ENCODE data around the gene CILP.

Gene CILP

DNA sequence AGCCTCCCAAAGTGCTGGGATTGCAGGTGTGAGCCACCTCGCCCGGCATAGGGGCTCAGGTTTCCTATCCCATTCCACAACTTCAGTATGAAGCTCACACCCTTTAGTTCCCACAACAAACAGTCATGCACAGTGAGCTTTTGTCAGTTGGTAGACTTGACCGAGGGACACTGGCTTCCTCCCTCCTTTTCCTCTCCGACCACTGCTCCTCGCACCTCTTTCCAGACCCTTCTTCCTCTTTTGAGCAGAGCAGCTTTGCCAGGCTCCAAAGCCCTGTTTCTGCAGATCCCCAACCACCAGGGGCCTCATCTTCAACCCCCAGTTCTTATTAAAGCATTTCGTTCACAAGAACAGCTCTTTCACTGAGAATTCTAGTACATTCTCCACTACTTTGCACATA lies 12.7 kb upstream of the CILP start:
- DNase-seq: peak; percentile 41

DNA sequence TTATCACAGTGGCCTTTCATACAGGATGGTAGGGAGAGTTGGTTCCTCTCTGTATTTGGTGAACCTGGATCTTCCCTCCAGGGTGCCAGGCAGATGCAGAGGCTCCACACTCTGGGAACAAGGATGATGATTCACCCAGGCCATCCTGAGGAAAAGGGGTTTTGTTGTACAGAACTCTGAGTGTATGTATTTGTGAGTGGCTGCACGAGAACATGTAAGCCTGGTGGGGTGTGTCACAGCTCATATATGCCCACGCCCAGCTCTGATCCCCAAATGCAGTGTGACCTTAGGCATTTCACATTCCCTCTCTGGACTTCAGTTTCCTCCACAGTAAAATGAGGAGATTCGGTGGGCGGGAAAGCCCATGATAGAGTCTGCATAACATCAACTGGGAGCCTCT lies 11.6 kb upstream of the CILP start:
- no peak for DNase-seq

DNA sequence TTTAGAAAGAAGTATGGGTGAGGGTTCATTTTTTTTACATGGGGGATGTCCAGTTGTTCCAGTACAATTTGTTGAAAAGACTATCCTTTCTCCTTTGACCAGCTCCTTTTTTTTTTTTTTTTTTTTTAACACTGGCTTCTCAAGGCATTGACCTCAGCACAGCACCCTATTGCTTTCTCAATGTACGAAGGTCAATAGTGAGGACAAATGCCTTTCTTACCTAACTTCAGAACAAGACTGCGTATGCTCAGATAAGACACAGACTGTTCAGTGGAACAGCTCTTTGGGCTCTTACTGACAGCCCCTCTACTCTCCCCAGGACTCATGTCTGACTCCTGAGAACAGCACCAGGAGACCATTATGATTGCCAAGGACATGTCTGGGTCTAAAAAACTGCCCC lies 10.4 kb upstream of the CILP start:
- DNase-seq: no peak

DNA sequence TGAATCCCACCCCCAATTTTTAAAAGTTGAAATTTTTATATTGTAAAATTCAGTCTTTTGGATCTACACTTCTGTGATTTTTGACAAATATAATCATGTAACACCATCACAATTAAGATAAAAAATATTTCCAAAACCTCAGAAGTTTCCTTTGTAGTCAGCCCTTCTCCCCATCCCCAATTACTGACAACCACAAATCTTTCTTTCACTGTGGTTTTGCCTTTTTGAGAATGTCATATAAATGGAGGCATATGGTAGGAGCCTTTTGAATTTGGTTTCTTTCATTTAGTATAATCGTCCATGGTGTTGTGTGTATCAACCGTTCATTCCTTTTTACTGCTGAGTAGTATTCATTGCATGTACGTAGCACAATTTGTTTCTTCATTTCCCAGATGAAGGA lies 7.9 kb upstream of the CILP start:
- DNase-seq: no peak

DNA sequence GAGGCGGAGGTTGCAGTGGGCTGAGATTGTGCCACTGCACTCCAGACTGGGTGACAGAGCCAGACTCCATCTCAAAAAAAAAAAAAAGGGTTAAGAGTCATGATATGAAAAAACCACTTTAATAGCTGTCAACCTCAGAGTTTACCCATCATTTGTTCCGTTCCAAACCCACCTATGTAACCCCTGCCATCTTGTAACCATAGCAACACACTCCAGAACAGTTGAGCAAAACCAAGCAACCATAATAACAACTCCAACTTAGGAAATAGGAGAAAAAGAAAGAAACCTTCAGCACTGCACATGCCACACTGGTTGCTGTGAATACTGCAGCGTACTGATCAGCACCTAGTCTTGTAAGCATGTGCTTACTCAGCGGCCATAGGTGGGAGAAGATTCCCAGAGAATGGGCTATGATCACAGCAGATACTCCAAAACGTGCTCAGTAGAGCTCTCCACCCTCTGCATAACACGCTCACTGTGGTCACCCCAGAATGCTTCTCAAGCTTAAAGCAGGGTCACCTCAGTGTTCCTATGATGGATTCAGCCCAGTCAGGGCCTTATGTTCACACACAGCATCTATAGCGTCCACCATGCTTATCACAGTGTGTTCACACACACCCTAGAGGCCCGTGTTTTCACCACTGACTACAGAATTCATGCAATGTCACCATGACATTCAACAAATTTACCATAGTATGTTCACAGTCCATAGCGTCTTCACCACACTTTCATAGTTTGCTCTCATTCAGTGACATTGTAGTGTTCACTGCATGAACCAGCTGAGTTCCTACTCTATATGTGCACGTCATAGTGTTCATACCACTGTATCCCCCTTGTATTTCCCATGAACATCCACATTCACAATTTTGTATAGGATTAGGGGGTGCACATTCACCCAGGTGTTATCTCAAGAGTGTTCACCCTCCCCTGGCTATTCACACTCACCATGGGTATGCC lies 6.5 kb upstream of the CILP start:
- no peak for DNase-seq

DNA sequence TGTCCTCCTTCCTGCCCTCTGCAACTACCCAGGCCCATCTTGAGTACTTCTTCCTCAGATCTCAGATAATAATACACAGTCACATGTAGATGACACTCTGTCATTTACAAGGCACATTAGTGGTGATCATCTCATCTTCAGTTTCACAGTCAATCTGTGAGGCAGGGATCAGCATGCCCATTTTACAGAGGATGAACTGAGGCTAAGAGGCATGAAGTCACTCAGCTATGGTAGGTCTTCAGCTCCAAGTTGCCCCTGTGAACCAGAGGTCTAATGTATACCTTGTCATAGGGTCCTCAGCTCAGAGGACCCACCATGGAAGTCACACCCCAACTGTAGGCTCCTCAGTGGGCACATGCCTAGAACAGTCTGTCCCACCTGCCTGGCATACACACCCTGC lies 4.2 kb upstream of the CILP start:
- no peak for DNase-seq

DNA sequence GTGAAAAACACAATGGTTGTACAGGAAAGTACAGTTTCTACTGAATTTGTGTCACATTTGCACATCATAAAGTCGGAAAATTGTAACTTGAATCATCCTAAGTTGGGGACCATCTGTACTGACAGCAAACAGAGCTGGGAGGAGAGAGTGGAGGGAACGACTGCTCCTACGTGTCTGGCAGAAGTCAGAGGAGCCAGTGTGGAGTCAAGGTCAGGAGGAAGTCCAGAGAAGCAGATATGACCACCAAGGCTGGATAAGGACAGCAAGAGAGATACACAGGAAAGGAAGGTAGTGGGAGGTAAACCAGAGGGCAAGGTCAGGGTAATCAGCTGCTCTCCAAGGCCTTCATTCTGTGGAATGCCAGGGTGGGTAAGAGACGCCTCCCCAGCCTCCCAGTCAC lies 2.7 kb upstream of the CILP start:
- no peak for DNase-seq

DNA sequence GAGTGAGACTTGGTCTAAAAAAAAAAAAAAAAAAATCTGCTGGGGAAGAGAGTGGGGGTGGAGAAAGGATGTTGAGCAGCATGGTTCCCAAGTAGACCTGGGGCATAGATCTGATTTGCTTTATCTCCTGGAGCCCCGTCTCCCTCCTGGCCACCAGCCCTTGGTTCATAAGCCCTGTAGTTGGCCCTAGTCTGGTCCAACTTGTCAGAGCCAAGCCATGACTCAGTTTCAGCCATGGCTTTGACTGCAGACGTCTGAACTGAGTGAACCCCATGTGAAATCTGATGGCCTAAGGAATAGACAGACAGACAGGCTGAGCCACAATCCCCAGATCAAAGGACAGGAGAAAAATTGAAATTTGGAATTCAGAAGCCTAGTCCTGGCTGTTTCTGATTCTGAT lies 2.0 kb upstream of the CILP start:
- DNase-seq: no peak

DNA sequence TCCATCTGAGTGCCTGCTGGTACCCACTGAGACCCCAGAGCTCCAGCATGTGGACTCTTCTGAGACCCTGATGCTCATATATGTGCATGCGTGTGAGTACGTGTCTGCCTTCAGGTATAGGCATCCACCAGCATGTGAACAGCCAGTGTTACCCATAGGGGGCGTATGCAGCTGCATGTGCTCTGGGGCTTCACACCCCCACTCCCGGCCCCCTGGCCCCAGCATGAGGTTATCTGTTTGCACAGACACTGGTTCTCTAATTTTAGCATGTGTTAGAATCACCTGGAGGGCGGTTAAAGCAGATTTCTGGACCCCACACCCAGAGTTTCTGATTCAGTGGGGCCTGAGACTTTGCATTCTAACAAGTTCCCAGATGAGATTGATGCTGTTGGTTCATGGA lies 824 bp upstream of the CILP start:
- DNase-seq: no peak

DNA sequence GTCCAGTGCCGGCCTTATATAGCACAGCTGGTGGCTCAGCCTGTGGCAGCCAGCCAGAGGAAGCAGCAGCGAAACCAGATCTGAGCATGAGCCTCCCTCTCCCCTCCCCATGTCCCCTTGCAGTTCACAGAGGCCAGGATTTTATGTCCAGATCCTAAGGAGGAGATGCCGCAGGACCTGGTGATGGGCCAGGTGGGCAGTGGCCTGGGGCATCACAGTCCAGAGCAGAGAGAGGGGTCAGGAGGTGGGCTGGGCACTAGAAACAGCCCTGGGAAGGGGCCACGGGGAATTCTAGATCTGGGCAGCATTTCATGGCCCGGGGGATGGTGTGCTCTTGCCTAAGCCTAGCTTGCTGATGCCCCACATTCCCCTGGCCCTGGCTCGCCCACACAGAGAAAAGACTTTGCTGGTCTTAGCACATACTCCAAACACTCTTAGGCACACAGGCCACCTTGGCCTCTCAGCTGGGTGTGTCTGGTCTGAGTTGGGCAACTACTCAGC lies 259 bp upstream of the CILP start:
- no peak for DNase-seq

DNA sequence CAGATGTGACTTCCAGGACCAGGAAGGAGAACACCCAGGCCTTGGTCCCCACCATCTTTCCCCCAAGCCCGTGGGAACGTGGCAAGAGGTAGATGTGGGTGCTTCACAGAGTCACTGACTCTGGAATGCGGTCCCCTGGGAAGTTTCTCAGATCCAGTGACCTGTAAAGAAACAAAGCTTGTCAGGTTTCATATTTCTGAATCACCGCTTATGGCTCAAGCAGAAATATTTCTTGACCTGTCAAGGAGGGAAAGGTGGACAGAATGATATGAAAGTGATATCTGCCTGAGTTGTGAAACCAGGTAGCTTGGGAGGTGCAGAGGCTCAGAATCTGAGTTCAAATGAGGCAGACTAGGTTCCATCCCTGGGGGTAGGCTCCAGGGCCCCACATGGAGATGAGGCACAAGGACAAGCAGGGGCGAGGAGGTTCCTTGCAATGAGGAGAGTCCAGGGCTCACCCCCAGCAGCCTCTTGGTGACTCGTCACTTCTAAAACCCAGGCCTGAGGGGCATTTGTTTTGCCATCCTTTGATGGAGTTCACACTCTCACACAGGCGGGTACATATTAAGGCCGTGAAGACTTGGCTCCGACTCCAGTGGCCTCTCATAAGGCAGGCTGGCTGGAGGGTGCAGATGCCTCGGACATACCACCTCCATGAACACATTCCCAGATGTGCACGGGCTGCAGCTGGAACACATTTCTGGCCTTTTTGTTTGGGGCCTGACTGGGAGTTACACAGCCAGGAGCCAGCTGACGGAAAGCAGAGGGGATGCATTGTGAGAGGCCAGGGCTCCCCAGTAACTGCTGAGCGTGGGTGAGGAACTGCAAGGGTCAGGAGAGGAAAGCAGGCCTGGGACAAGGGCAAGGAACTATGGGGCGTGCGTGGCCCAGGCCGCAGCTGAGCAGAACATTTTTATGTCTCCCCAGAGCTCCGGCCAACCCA lies 1.3 kb downstream of the CILP start:
- no peak for DNase-seq

DNA sequence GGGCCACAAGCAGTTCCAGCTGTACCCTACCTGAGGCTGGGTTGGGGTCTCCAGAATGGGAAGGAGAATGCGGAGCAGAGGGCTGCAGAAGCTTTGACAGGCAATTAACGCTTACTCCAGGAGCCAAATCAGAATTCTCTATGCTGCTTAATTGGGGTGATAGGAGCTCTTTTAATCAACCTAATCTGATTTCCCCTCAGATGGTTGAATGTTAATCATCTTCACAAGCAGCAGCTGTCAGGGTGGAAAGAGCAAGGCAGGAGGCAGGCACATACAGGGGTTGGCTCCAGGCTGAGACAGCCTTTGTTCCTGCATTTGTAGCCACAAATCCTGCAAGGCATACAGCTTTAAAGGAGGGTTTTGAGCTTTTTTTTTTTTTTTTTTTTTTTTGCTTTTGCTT lies 2.6 kb downstream of the CILP start:
- no peak for DNase-seq

DNA sequence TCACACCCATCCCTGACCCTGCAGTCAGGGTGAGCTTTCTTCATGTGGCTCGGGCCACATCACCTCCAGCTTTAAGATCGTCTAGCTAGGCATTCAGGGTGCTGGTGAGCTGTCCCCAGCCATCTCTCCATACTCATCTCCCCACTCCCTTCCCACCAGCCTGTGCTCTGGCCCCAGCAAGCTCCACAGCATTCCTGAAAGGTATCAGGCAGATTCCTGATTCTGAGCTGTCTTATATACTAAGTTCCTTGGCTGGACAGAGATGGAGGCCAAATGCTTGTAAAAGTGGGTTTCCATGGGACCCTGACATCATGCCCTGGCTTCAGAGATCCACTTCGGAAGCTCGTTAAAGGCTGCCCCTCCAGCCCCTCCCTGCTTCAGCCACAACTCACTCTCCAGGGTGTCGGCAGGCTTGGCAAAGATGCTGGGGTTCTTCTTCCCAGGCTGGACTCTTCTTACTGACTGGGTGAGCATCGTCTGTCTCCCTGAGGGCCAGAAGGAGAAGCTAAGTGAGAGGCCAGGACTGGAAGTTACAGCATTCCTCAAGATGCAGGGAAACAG lies 3.9 kb downstream of the CILP start:
- DNase-seq: no peak

DNA sequence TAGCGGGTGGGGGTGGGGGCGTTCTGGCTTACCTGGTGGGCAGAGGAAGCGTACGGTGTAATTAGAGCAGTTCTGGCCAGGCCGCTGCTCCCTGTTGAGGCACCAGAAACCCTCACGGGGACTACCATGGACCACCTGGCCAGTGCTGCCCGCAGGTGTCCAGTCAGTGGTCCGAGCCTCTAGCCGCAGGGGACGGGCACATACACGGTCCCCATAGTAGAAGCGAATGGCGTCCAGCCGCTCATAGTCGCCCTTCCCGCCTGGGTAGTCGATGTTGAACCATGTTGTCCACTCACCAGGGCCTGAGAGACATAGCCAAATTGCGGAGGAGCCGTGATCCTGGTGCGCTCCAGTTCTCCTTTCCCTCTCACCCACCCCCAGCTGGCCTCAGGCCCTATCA lies 4.5 kb downstream of the CILP start:
- no peak for DNase-seq

DNA sequence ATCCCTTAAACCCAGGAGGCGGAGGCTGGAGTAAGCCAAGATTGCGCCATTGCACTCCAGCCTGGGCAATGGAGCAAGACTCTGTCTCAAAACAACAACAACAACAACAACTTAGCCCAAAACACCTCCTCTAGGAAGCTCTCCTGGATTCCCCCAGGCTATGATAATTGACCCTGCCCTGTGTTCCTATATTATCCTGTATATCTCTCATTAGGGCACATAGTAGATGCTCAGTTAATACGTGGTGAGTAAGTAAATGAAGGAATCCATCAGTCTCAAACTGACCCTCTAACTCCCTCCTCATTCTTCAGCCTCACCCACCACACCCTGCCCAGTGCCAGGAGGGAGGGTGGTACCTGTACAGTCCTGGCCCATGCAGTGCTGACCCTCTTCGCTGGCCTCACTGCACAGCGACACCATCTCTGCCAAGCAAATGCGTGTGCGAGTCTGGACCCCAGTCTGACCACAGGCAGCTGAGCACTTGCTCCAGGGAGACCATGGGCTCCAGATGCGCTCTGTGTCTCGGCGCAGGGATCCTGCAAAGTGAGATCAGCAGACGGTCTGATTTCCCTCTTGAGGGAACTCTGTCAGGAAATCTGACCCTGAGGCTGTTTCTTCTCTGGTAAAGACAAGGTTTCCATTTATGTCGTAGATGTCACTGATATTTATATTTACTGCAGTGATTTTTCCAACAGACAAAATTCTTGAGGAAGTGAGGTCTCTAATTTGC lies 6.2 kb downstream of the CILP start:
- no peak for DNase-seq

DNA sequence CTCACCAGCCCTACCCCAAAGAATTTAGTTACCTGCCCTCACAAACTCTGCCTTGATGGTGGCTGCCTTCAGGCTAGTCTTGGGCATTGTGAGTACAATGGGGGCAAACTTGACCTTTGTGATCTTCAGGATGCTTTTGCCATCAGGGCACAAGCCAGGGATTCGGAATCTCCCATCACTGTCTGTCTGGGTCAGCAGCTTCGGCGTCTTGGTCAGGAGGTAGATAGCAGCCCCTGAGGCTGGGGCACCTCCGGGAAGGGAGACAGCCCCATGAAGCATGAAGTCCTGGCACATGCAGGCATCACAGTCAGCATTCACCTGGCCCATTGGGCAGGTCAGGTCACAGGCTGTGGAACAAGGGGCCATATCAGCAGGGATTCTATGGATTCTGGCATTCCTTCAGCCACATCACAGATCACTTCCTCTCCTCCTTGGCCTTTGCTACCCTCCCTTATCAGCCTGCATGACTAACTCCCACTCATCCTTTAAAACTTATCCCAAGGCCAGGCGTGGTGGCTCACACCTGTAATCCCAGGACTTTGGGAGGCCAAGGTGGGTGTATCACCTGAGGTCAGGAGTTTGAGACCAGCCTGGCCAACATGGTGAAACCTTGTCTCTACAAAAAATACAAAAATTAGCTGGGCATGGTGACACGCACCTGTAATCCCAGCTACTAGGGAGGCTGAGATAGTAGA lies 6.9 kb downstream of the CILP start:
- DNase-seq: no peak

DNA sequence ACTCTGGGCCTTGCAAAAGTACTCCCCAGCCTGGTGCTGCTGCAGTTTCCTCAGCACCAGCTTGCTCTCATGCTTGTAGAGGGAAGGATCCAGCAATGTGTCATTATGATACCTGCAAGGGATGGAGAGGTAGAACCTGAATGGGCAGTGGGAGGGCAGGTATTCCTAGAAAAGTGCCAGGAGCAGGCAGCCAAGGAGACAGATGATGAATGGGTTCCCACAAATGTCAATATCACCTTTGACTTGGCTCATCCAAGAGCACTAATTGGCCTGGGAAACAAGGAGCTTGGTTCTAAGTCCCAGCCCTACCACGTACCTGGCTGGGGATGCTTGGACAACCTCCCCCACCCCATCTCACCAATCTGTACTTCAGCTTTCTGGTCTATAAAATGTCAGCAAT lies 9.4 kb downstream of the CILP start:
- no peak for DNase-seq

DNA sequence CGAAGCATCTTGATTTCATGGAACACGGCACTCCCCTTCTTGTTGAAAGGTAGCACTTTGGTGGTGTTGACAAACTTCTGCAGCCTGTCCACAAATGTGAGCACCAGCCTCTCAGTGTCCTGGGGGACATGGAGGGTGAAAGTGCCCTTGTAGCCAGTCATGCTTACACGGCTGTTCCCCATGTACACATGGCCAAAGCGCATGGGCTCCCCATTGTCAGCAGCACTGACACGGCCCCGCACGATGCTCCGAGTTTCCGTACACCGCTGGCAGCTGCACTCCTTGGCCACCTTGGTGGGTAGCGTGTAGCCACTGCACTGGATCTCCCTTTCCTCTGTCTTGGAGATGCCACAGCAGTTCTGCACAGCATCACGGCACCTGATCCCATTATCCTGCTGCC lies 12.7 kb downstream of the CILP start:
- DNase-seq: no peak

DNA sequence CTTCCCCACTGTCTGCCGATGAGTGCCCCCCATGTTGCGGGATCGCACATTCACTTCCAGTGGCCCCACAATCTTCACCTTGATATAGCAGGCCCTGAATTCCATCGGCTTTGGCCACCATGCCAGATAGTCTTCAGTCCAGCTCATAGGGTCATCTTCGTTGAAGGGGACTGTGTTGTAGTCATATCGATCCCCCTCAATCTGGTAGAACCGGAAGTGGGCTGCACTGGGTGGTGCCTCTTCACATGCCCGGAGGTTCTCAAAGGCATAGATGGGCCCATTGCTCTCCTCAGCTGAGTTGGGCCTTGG lies 14.0 kb downstream of the CILP start:
- DNase-seq: no peak

DNA sequence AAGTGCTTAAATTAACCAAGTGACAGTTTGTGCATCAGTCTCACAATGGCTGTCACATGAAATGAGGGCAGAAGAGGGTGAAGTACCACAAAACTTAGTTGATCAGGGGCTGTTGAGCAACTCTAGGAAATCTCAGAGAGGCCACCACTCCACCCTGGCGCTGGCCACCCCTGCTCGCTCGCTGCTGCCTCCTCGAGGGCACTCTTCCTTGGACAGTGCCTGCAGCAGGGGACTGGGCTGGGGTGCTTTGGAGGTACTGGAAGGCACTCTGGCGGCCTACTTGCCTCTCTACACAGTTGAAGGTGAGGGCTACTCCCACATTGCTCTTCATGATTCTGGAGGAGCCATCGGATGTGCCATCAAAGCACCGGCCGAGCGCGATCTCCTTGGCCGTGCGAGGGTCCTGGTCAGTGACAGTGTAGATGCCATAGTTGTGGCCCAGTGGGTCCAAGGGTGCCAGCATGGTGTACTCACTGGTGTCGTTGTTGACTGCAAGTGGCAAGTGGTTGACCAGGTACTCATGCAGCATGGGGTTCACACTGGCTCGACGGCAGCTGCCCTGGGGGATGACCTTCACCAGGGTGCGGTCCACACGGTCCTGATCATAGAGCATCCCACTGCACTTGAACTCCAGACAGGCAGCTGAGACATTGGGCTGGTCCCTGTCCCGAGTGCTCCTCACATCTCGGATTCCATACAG lies 14.5 kb downstream of the CILP start:
- peak; percentile 37 for DNase-seq

DNA sequence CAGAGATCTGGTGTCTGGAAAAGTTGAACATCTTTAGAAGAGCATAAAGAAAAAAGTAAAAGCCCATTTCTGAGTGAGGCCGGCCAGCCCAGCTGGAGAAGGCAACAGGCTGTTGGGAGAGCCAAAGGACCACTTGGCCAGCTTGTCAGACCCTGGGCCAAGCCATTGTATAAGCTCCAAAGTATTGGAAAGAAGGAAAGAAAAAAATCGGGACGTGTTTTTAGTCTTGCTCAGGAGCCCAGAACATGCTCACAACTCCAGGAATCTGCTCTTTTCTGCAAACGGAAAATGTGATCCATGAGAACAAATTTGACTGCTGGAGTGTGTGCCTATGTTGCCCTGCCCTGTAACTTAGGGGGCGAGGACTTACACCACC lies 15.7 kb downstream of the CILP start:
- DNase-seq: no peak
